HG03354 (cell line): ENCODE measurements around the gene EMX1.

Experiments
- ATAC-seq: cut with Tn5 transposase; IDR thresholded peaks from one replicate; pipeline ENCODE4 v1.9.1; 2021; ENCODE audit warnings: mild to moderate bottlenecking; ENCODE audit not compliant: unreplicated experiment, poor library complexity, severe bottlenecking

Gene EMX1

GRCh38 chr2:72940361-72940760, 23.0 kb downstream of the EMX1 start:
- ATAC-seq: no peak

- ATAC-seq: no peak
Observed at GRCh38 chr2:72940786-72941185, 23.5 kb downstream of the EMX1 start.

- no peak for ATAC-seq
Observed at GRCh38 chr2:72942293-72942692, 25.0 kb downstream of the EMX1 start.

GRCh38 chr2:72942881-72943418, 25.6 kb downstream of the EMX1 start:
- ATAC-seq: no peak

GRCh38 chr2:72943540-72944395, 26.4 kb downstream of the EMX1 start:
- no peak for ATAC-seq

GRCh38 chr2:72944804-72945449, 27.6 kb downstream of the EMX1 start:
- ATAC-seq: no peak

GRCh38 chr2:72945450-72946019, 28.2 kb downstream of the EMX1 start:
- ATAC-seq: no peak

GRCh38 chr2:72946466-72946865, 29.1 kb downstream of the EMX1 start:
- ATAC-seq: no peak

- ATAC-seq: no peak
Observed at GRCh38 chr2:72947952-72948830, 30.9 kb downstream of the EMX1 start.

GRCh38 chr2:72949045-72949444, 31.7 kb downstream of the EMX1 start:
- no peak for ATAC-seq

- ATAC-seq: no peak
Observed at GRCh38 chr2:72949642-72950041, 32.3 kb downstream of the EMX1 start.

GRCh38 chr2:72950558-72951255, 33.4 kb downstream of the EMX1 start:
- no peak for ATAC-seq

- no peak for ATAC-seq
Observed at GRCh38 chr2:72951303-72952095, 34.2 kb downstream of the EMX1 start.

GRCh38 chr2:72952110-72952823, 34.9 kb downstream of the EMX1 start:
- ATAC-seq: no peak

GRCh38 chr2:72952961-72953360, 35.6 kb downstream of the EMX1 start:
- ATAC-seq: no peak

GRCh38 chr2:72953528-72953927, 36.2 kb downstream of the EMX1 start:
- no peak for ATAC-seq

- ATAC-seq: no peak
Observed at GRCh38 chr2:72953976-72954375, 36.7 kb downstream of the EMX1 start.
